Parathyroid adenoma (tissue), 2 donors: Measurements from ENCODE around the gene EPS8.

ENCODE experiments used
- H2AFZ ChIP-seq: fragments of 300-600 bp; sonication (generic); one replicate; pipeline ENCODE4 v1.7.0; 2017; ENCODE audit warnings: antibody characterized with exemption, mild to moderate bottlenecking
- H3K27ac ChIP-seq: fragments of 300-600 bp; sonication (generic); one replicate; pipeline ENCODE4 v1.7.0; 2017
- H3K27me3 ChIP-seq: fragments of 300-600 bp; sonication (generic); one replicate; pipeline ENCODE4 v1.7.0; 2017; ENCODE audit warnings: low read length; ENCODE audit not compliant: control insufficient read depth, insufficient read depth
- H3K36me3 ChIP-seq: fragments of 300-600 bp; sonication (generic); one replicate; pipeline ENCODE4 v1.7.0; 2017; ENCODE audit warnings: low read length; ENCODE audit not compliant: control insufficient read depth, insufficient read depth
- H3K4me1 ChIP-seq: fragments of 300-600 bp; sonication (generic); one replicate; pipeline ENCODE4 v1.7.0; 2017; ENCODE audit warnings: control low read depth
- H3K4me2 ChIP-seq: fragments of 300-600 bp; sonication (generic); one replicate; pipeline ENCODE4 v1.7.0; 2017; ENCODE audit warnings: low read length
- H3K4me3 ChIP-seq: fragments of 300-600 bp; sonication (generic); one replicate; pipeline ENCODE4 v1.7.0; 2017; ENCODE audit warnings: low read depth, low read length
- H3K79me2 ChIP-seq: fragments of 300-600 bp; sonication (generic); one replicate; pipeline ENCODE4 v1.7.0; 2017; ENCODE audit warnings: control low read depth
- H3K9ac ChIP-seq: fragments of 300-600 bp; sonication (generic); one replicate; pipeline ENCODE4 v1.7.0; 2017; ENCODE audit warnings: mild to moderate bottlenecking
- H3K9me3 ChIP-seq: fragments of 300-600 bp; sonication (generic); one replicate; pipeline ENCODE4 v1.7.0; 2017; ENCODE audit warnings: low read length; ENCODE audit not compliant: control insufficient read depth
- CTCF ChIP-seq: fragments of 300-600 bp; sonication (generic); IDR thresholded peaks from one replicate; pipeline ENCODE4 v1.7.0; 2017; ENCODE audit warnings: antibody characterized with exemption, mild to moderate bottlenecking
- donor health status: primary hyperparathyroidism.

Gene EPS8

DNA sequence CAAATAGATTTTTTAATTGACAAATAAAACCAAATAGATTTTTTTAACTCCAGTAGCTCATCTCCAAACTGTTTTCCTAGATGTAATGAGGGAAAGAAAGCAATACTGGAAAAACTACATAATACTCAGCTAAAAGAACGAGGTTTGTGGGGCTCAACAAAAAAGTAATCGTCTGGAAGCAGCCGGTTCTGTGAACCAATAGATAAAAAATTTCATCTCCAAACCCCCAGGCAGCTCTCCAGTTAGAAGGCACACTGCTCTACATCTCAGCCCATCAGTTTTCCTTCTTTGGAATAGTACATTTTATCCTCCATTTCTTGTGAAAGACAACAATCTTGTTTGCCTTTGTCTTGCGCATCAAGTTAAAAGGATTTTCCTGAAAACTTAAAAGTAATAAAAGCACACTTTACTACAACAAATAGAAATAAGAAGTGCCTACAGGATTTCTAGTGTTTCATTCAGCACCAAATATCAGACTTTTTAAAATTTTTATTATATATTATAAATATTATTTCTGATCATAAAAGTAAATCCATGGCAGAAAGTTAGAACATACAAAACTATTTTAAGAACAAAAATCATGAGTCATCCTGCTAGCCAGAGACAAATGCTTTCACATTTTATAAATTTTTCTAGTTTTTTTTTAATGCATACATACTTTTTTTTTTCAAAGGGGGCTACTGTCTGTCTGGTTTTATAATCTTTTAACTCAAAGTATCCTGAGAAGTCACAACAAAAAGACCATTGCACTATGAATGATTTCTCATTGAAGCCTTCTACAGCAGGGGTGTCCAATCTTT is 67.7 kb downstream of the EPS8 start:
- H3K36me3 ChIP-seq = no peaks in the 10 kb centered on the region
- TF ChIP-seq CTCF = no peak
- H3K27me3 ChIP-seq = no peaks in the 10 kb centered on the region
- no peak overlapping the region for H3K27ac ChIP-seq
- no peaks in the 10 kb centered on the region for H3K4me1 ChIP-seq
- H3K9ac ChIP-seq = no peak overlapping the region
- no peak overlapping the region for H3K4me3 ChIP-seq
- H3K79me2 ChIP-seq = no peaks in the 10 kb centered on the region
- H3K4me2 ChIP-seq = no peak overlapping the region
- no peak overlapping the region for H2AFZ ChIP-seq
- H3K9me3 ChIP-seq = no peaks in the 10 kb centered on the region

DNA sequence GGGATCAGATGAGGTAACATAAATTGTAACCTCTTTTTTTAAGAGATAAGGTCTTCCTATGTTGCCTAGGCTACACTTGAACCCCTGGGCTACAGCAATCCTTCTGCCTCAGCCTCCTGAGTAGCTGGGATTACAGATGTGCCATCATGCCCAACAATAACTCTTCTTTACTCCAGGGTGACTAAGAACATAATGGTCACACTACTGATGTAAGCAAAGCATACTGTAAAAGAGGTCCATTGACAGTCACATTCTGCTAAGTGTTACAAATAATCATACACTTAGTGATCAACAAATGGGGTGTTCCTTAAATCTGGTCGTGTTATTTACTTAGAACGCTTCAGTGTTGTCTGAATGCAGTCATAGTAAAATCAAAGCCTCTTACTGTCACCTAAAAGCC is 68.9 kb downstream of the EPS8 start:
- Histone ChIP-seq H3K27ac (no peak overlapping the region), H3K79me2 (no peaks in the 10 kb centered on the region), H2AFZ (no peak overlapping the region)

GRCh38 chr12:15719230-15719629 is 70.0 kb downstream of the EPS8 start:
- Histone ChIP-seq H2AFZ (no peak overlapping the region), H3K27me3 (no peaks in the 10 kb centered on the region), H3K4me2 (no peak overlapping the region), H3K4me1 (no peaks in the 10 kb centered on the region), H3K9ac (no peak overlapping the region), H3K27ac (no peak overlapping the region), H3K9me3 (no peaks in the 10 kb centered on the region), H3K79me2 (no peaks in the 10 kb centered on the region), H3K36me3 (no peaks in the 10 kb centered on the region), H3K4me3 (no peak overlapping the region)
- TF ChIP-seq CTCF = no peak

More for the DNA sequence above, 68.9 kb downstream of the EPS8 start:
- no peak overlapping the region for H3K4me2 ChIP-seq
- no peak overlapping the region for H3K4me3 ChIP-seq
- no peaks in the 10 kb centered on the region for H3K36me3 ChIP-seq
- no peaks in the 10 kb centered on the region for H3K4me1 ChIP-seq
- no peak overlapping the region for H3K9ac ChIP-seq
- H3K9me3 ChIP-seq = no peaks in the 10 kb centered on the region
- no peak for TF ChIP-seq CTCF
- no peaks in the 10 kb centered on the region for H3K27me3 ChIP-seq

- Histone ChIP-seq H3K4me1 (no peaks in the 10 kb centered on the region), H3K9ac (no peak overlapping the region), H3K27ac (no peak overlapping the region), H2AFZ (no peak overlapping the region), H3K9me3 (no peaks in the 10 kb centered on the region), H3K4me2 (no peak overlapping the region), H3K27me3 (no peaks in the 10 kb centered on the region), H3K4me3 (no peak overlapping the region), H3K79me2 (no peaks in the 10 kb centered on the region), H3K36me3 (no peaks in the 10 kb centered on the region)
- no peak for TF ChIP-seq CTCF
These were observed 71.1 kb downstream of the EPS8 start for GRCh38 chr12:15717940-15718567.
